NCI-H1092 (cell line): ENCODE results near the gene CBX4.
A peak's percentile ranks its signal among the peaks of the same experiment; 100 is the strongest.

ENCODE experiments used
- DNase-seq: peaks from one replicate; lab custom pipeline; 2025; lab: John Stamatoyannopoulos, UW

CBX4 gene

DNA sequence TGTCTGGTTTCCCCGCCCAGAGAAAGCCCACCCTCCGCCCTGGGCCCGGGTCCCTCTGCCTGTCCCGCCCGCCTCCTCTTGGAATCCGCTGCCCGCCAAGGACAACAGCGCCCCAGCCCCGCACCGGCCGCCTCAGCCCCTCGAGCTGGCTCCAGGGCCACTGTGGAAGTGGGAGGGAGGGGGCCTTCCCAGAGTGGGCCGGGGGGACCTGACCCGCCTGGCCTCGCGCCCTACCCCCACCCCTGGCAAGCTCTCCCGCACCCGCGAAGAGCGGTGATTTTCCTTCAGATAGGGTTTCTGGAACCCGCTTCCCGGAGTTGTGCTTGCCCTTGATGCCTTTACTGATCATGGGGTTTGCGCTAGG lies 40.1 kb downstream of the CBX4 start:
- no peak for DNase-seq

DNA sequence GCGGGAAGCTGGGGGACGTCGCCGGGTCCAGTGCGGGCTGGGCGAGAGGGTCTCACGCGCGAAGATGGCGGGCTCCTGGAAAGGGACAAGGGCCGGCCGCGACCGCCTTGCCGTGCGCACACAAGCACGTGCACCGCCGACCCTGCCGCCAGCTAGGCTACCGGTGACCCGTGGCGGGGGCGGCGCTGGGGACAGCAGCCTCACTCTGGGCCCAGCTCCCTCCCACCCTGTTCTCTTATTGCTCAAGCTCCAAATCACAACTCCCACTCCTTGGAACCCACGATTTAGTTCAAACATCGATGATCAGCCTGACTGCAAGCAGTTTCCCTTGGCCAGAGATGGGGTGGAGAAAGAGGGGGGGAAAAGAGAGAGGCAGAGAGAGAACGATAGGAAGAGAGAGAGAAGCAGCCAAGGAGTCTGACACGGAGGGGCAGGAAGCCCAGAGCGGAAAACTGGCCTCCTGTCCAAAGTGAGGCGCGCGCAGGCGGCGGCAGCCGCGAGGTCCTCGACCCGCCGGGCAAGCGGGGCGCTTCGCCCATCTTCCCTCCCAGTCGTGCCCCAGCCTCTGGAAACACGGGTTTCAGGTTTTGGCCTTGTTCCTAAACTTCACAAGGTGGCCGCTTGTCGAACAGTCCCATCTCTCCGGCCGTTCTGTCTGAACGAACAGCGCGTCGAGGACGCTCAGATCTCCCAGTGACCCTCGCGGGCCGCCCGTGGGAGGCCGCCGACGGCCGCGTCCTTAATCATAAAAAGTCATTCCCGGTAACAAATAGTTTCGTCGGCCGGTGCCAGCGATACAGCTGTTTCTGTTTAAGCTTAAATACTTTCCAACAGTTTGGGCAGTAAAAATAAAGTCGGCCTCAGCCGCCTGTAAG lies 40.7 kb downstream of the CBX4 start:
- DNase-seq: no peak

DNA sequence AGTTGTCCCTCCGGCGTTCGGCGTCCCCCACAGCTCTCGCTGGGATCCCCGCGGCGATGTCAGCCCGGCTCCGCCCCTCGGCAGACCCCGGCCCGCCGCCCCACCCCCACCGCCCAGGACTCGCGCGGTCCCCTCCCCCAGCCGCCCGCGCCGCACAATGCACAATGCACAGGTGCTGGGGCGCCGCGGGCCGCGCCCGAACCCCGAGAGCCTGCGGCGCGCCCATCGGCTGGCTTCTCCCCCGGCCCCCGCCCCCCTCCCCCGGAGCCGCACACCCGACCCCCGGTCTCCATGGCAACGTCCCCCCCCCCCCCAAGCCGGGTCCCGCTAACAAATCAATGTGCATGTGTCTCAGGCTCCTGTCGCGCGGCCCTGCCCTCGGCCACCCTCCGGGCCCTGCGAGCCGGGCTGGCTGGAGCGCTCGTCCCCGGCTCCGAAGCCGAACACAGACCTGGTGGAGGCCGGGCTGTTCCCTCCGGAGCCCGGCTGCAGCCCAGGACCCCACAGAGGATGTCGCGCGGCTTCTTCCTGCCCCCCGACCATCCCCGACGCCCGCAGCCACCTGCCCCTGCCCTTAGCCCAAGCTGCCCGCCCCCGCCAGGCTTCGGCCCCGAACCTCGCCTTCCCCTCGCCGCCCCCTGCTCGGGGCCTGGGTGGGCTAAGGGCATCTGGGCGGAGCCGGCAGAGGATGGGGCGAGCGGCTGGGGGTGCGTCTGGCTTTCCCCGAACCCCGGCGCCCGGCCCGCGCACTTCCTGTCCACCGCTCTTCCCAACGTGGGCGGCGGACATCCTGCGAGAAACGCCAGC lies 41.5 kb downstream of the CBX4 start:
- peak; percentile 34 for DNase-seq

DNA sequence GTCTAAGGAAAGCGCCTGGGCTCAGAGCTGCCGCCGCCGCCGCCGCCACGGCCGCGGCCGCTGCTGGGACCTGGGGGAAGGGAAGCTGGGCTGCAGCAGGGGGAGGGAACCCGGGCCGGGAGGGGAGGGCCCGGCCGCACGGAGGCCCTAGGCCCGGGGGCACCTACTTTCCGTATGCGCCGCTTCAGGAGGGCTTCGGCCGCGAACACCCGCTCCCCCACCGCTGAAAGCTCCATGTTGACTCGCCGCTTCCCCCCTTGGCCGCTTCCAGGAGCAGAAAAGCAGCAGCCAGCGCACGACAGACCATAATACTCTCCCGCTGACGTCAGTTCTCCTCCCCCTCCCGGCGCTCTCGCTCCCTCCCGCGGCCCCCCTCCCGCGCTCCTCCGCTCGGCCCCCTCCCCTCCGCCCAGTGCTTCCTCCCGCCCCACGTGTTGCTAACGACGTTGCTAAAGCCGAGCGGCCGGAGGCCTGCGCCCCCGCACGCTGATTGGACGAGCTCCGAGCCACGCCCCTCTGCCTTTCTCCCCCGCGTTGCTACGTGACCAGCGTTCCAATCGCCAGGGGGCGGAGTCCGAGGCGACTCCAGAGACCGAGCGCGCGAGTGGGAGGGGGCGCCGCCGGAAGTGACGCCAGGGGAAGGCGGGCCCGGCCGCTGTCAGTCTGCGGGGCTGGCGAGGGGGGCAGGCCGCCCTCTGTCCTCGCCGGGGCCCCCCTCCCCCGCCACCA lies 42.3 kb downstream of the CBX4 start, which contains the start of gene CBX8:
Gene CBX8, minus strand, starts transcription at position 315 of the 729 bp plus-strand sequence. Its CDS starts 79 bp downstream, at position 236.
- peak; percentile 99 for DNase-seq

DNA sequence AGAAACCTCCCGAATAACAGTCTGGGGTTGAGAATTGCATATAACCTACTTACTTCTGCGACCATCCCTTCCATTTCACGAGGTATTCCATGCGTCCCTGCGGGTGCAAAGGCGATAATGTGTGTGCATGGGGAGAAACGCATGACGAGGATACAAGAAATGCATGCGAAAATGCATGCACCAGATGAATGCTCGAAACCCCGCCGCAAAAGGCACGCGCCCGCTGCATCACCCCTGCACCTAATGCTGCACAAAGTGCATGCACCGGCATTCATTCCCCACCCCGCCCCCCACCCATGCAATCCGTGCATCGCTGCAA lies 42.8 kb downstream of the CBX4 start:
- no peak for DNase-seq

DNA sequence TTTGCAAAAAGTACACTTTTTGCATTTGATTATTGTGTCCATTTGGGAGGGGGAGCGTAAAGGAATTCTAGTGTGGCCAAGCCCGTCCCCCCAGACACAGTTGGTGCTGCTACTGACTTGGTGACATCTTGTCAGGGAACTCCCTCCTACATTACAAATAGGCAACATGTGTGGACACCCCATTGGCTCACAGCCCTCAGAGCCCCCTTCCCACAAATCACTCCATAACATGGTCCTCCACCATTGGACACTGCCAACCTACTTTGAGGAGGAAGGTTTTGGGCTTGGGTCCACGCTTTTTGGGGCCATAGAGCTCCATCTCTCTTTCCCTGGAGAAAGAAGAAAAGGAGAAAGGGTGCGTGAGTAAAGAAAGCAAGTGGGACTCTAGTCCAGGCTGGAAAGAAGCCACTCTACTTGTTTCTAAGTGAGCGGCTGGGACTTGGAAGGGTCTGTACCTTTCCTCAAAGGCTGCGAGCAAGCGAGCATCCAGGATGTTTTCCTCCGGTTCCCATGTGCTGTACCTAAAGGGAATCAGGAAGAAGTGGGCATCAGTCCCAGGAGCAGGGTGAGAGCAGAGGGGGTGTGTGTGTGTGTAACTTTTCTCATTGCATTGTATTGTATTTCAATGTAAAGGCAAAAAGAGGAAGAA lies 43.3 kb downstream of the CBX4 start:
- no peak for DNase-seq

DNA sequence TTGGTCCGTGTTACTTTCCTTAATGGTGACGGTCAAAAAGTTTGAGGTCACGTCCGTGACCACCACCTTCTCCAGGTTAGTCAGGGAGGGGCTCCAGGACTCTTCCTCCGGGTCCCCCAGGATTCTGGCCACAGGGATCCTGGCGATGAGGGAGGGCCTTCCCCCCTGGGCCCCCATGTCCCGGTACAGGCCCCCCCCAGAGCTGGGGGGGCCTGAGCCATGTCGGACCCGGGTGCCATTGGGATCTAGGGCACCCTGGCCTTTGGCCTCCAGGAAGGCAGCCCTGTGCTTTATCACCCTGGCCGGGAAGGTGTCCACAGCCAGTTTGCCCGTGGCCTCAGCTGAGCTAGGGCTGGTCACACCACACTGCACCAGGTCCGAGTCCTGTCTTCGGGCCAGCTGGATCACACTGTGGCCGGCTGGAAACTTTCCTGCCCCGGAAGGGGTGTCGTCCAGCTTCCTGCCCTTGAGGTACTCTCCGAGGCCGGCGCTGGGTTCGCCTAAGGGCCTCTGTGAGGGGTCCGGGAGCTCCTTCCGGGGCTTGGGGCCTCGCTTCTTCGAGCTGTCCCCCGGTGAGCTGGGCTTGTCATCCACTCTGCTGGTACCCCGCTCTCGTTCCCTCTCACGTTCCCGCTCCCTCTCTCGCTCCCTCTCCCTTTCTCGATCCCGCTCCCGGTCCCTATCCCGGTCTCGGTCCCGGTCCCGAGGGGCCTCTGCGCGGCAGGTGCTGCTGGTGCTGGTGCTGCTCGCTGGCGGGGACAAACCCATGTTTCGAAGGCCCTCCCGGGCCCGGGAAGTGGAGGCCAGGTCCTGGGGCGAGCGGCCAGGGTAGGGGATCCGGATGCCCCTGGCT lies 44.4 kb downstream of the CBX4 start:
- no peak for DNase-seq

DNA sequence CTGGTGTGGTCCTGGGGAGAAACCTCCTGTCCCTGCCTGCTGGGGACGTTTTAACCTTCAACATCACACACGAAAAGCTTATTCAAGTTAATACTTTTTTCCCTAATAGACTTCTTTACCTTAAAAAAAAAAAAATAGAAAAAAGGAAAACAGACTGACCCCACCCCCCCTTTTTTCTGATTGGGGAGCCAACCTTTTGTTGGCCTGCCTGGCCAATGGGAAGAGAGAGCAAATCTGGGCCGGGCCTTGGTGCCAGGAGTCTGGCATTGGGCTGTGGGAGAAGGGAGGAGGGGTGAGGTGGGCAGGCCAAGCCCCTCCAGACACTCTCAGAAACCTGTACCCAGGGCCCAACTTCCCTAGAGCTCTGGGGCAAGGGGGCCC lies 45.3 kb downstream of the CBX4 start:
- no peak for DNase-seq

DNA sequence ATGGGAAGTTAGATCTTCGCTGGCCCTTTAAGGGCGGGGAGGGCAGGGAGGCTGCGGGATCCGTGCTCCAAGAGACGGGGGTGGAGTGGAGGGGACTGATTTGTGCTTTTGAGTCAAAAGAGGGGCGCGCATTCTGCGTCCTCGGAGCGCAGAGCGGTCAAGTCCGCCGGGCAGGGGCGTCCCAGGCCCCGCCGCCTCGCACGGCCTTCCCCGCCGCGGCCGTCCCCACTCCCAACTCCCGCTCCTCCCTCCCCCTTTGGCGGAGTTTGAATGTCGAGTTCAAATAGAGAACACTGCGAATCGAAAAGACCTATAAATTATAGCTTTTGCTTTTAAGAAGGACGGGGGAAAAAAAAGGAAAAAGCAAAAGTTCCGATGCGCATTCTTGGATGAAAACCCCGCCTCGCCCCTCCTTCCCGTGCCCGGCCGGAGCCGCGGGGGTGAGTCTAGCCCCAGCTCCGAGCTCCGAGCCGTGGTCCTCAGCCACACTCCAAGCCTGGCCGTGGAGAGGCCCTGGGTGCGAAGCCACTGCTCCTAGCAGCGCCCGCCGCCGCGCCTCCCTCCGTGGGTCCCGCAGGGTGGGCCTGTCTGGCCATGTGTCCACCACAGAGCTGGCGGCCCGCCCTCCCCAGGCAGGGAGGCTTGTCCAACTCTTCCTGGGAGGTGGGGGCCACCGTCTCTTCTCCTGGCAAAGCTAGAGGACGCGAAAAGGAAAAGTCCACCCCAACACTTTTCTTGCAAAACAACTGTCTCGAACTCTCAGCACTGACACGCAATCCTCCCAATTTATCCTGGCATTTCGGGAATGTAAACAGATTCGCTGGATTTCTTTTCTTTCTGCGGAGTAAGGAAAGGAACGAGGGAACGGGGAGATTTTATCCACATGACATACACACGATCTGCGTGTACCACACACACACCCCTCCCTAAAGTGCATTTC lies 46.0 kb downstream of the CBX4 start:
- no peak for DNase-seq

DNA sequence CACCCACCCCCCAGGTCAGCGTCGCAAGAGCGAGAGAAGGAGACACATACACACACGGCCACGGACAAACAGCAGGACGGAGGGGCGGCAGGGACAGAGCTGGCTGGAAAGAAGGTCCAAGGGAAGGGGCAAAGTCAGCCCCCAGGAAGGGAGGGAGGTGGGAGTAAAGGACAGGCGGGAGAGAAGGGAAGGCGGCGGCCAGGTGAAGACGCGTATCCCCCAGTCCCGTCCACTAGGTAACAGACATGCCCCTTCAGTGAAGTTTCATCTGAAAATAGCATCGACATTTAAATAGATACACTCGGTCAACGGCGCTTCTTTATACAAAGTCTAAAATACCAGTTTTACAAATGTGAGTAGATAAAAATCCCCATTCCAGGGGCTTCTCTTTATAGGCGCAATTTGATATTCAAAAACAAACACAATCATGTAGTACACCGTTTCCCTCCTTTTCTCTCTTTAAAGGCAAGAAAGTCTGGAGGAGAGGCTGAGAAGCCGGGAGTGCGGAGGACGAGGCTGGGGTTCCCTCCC lies 46.8 kb downstream of the CBX4 start:
- DNase-seq: no peak

DNA sequence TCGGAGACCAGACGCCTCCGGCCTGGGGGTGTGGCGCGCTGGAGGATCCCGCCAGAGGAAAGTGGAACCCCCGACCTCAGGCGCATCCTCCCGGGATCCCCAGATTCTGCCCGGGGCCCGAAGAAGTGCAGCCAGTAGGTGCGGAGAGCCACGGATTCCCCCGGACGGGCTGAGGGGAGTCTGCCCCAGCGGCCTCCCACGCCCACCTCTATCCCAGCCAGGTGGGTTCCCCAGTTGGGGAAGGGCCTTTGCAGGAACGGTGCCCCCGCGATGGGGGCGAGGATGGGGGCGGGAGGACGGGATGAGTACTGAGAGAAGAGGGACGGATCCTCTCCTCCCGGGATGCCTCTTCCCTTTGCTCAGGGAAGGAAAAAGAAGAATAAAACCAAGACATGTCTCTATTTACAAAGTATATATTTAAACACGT lies 47.5 kb downstream of the CBX4 start:
- DNase-seq: no peak

DNA sequence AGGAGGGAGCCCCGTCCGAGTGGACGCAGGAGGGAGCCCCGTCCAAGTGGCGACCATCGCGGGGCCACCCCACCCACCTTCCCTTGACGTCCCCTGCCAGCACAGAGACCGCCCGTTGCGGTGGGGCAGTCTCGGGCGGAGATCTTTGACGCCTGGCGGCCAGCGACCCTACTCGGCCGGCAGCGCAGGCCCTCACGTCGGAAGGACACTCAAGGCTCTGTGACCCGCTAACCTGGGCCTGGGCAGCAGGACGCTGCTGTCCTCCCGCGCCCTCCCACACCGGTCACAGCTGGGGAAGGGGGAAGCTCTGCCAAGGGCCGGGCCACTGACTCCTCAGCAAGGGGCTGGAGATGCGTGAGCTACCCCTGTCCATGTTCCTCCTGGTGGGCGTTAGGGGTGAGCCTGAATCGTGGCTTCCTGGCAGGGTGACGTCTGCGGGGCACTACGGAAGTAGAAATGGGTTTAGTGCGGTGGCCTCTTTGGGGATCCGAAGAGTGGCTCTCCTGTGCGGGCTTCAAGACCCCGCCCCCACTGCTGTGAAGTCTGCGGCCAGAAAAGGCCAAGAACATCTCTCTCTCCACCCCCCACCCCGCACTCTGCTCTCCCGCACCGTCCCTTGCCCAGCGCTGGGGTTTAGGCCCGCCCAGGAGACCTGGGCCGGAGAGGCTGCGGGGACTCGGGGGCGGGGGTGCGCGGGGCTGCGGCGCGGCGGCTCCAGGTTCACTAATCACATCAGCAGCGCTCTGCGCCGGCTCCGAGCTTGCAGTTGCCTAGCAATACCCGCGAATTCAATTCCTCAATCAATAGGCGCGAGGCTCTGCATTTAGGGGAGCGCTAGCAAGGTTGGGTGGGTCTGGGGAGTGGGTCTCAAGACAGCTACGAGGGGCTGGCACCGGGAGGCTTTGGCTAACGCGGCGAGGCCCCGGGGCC lies 48.2 kb downstream of the CBX4 start:
- no peak for DNase-seq

DNA sequence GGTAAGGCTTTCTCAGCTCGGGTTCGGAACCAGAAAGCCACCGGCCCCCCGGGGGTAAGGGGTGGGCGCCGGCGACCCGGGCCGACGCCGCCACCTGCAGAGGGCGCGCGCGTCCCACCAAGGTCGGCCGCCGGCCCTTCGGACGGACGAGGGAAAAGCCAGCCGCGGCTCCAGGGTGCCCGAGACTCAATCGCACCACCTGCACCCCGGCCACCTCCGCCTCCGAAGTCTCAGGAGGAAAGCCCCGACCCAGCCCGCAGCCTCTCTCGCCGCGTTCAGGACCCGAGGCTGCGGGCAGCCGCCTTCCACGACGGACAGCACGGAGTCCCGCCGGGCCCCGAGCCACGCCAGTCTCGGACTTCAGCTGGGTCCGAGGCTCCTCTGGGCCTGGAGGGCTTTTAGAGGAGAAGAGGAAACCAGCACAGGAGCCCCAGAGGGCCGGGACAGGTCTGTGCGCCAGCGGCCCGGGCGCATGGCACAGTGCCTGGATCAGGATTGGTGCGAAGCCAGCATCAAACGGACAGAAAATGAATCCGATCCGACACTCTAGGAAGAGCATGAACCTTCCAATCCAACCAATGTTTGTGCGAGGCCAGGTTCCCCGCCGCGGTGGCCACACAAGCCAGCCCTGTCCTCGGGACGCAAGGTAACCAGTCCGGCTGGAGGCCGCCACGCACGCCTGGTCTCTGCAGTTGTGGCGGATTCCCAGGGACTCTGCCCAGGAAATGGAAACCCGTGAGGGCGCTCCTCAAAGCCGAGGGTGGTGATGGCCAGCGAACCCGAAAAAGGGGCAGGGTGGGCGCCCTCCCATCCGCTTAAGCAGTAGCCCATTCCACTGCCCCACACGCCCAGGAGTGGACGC lies 49.1 kb downstream of the CBX4 start:
- no peak for DNase-seq

DNA sequence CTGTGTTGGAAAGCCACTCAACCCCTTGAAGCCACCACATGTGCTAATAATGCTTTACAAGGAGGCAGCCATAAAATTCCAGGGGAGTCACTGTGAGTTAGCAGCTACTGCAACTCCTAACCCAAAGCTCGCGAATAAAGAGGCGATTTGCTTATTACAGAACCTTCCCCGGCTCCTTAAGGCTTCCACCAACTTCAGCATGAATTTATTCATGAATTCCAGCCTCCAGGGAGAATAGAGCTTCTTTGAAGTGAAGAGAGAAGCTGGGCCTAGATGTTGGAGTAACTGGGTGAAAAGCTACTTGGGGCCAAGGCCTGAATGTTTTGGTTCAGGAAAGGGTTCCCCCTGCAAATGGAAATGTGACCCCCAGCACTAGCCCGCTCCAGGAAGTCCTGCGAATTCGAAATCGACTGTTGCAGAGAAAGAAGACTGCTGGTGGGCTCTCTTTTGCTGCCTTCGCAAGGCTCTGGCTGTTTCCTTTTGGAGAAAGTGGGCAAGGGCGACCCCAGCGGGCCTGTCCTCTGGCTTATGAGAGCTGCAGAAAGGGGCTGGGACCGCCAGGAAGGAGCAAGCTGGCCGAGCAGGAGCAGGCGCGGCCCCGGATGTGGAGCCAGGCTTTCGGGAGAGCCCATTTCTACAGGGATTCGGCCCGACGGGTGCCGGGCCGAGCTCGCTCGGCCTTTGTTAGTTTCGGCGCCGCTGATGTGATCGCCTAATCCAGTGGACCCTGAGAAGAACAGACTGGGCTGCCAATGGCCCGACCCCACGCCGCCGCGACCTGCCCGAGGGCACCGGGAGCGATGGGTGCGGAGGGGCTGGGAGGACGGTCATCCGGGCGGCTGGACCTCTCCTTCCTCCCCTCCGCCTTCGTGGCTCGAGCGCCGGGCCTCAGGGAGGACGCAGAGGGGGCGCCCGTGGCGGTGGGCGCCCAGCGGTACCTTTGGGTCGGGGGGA lies 50.0 kb downstream of the CBX4 start:
- no peak for DNase-seq

DNA sequence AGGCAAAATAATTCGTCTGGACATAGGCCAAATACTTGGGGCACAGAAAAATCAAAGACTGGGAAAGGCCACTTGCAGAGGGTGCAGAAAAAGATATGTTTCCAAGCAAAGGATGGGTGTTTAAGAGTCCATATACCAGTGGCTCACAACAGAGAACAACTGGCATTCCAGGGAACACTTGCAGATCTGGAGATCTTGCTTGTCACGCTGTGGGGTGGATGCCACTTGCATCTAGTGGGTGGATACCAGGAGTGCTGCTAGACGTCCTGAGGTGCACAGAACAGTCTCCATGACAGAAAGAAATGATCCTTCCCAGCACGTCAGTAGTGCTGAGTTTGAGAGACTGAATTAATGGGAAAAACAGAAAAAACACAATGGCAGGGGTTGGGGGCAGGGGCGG lies 50.8 kb downstream of the CBX4 start:
- no peak for DNase-seq

DNA sequence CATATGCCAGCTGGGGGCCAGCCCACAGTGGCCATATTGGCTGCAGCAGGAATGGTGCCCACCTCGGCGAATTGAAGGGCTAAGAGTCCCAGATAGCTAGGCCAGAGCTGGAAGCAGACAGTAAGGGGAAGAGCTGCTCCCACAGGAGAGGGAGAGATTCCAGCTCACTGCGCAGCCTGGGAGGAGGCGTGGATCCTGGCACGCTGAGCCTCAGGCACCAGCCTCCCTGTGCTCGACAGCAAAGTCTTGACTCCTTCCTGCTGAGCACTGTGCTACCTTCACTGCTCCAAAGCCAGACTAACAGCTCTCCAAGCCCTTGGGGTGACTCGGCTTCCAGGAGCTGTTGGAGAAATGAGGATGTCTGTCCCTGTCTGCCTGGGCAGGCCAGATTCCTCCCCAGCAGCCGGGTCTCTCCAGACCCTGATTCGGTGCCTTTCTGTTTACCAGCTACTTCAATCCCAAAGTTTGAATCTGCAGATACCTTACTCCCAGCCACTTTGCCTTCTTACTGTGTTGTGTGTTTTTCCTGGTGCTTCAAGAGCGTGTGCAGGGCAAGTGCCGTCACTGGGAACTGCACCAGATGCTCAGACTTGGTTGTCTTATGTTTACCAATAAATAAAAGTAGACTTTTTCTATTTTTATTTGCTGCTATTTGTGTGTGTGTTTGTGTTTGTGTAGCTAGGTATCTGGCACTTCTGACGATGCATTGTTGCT lies 52.2 kb downstream of the CBX4 start:
- no peak for DNase-seq
